ENCODE data around the gene PWWP2B. TPM values are rescaled to one million over a fixed set of nuclear protein-coding genes. Genes with fewer than 3 reads are reported as not detected.

PWWP2B gene
- total and polyA plus RNA-seq, 10 of the 15 experiments (the other 5 are each of a cell fraction or from before 2014, with no cell fraction given): 0.04 to 0.87 (median 0.35) TPM; not detected in 4

- DNase-seq (ENCODE audit: low read depth, low spot score) (no peak), ATAC-seq (no peak), FAIRE-seq (no peak)
- ChIA-PET CTCF (interaction anchor here (1.9 kb wide), 1 partner anchor 61 kb away, joined by 4 read pairs; no protein-coding TSS in a partner anchor), RAD21 (ENCODE audit: unreplicated experiment) (no interaction called here), POLR2A (no interaction called here), SMC1A (ENCODE audit: uncharacterized antibody, unreplicated experiment) (no interaction called here)
- Histone ChIP-seq H3K4me2 (ENCODE audit: control insufficient read depth, insufficient read depth) (no peak overlapping the region), H3K79me2 (ENCODE audit: control insufficient read depth, insufficient read depth, low read length) (no peaks in the 10 kb centered on the region), H2AFZ (ENCODE audit: control insufficient read depth, low read depth, low read length) (no peak overlapping the region), H3K27ac (ENCODE audit: control insufficient read depth, insufficient read depth) (no peak overlapping the region), H3K27me3 (replicated peaks in 1 of 2; ENCODE audit: control insufficient read depth in 2 of 2, insufficient read depth in 2 of 2, low read length in 1 of 2) (no peaks in the 10 kb centered on the region; a peak in 1 of 4 replicates), H3K9ac (ENCODE audit: control insufficient read depth, insufficient read depth, low read length) (no peak overlapping the region), H3K36me3 (ENCODE audit: control insufficient read depth in 2 of 2, insufficient read depth in 2 of 2, low read length in 1 of 2) (no peaks in the 10 kb centered on the region), H3K4me1 (ENCODE audit: control insufficient read depth, insufficient read depth, low read length) (no peaks in the 10 kb centered on the region; the same call in 1 of the 2 replicates), H4K20me1 (ENCODE audit: control insufficient read depth, insufficient read depth) (no peaks in the 10 kb centered on the region), H3K9me3 (replicated peaks; ENCODE audit: control insufficient read depth, insufficient read depth, low read length) (no peaks in the 10 kb centered on the region), H3K4me3 (no peak overlapping the region)
- no TSS peak for BruUV-seq (replicated peaks)
- WGBS (ENCODE audit: insufficient coverage, insufficient replicate concordance, low lambda C conversion rate, missing lambda C conversion rate): 45% methylated on average over 14 of the region's 18 CpGs
- intact Hi-C loops (cut with micrococcal nuclease; ENCODE audit: unreplicated experiment): no loop called here
- TF ChIP-seq SMC3 (IDR thresholded peaks at IDR 0.05; ENCODE audit: borderline replicate concordance, low read length): no peak
- TF ChIP-seq, protein P1, sequence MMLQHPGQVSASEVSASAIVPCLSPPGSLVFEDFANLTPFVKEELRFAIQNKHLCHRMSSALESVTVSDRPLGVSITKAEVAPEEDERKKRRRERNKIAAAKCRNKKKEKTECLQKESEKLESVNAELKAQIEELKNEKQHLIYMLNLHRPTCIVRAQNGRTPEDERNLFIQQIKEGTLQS (IDR thresholded peaks at IDR 0.05; ENCODE audit: borderline replicate concordance, extremely low read depth, low read depth, low read length): no peak
- no peak for TF ChIP-seq ZNF622 (IDR thresholded peaks at IDR 0.05)
- in situ Hi-C loops (cut with MboI): no loop called here
Measured at GRCh38 chr10:132385721-132386418, 11.1 kb upstream of the PWWP2B start.

- ChIA-PET RAD21 (ENCODE audit: unreplicated experiment) (no interaction called here), CTCF (no interaction called here)
Measured at GRCh38 chr10:132386419-132386831, 10.6 kb upstream of the PWWP2B start.

More at GRCh38 chr10:132386419-132386831, 10.6 kb upstream of the PWWP2B start:
- H3K9me3 ChIP-seq (replicated peaks; ENCODE audit: control insufficient read depth, insufficient read depth, low read length): no peaks in the 10 kb centered on the region
- H2AFZ ChIP-seq (ENCODE audit: control insufficient read depth, low read depth, low read length): no peak overlapping the region
- H3K4me3 ChIP-seq: no peak overlapping the region
- ChIA-PET POLR2A (no interaction called here), SMC1A (ENCODE audit: uncharacterized antibody, unreplicated experiment) (no interaction called here)
- ATAC-seq (no peak), DNase-seq (ENCODE audit: low read depth, low spot score) (no peak), FAIRE-seq (no peak)
- H3K4me1 ChIP-seq (ENCODE audit: control insufficient read depth, insufficient read depth, low read length): no peaks in the 10 kb centered on the region; the same call in 1 of the 2 replicates
- H3K79me2 ChIP-seq (ENCODE audit: control insufficient read depth, insufficient read depth, low read length): no peaks in the 10 kb centered on the region
- intact Hi-C loops (cut with micrococcal nuclease; ENCODE audit: unreplicated experiment): no loop called here
- H3K36me3 ChIP-seq (ENCODE audit: control insufficient read depth in 2 of 2, insufficient read depth in 2 of 2, low read length in 1 of 2): no peaks in the 10 kb centered on the region
- in situ Hi-C loops (cut with MboI): no loop called here
- H3K9ac ChIP-seq (ENCODE audit: control insufficient read depth, insufficient read depth, low read length): no peak overlapping the region
- H3K27me3 ChIP-seq (replicated peaks in 1 of 2; ENCODE audit: control insufficient read depth in 2 of 2, insufficient read depth in 2 of 2, low read length in 1 of 2): no peaks in the 10 kb centered on the region; a peak in 1 of 4 replicates
- no peak overlapping the region for H3K4me2 ChIP-seq (ENCODE audit: control insufficient read depth, insufficient read depth)
- H4K20me1 ChIP-seq (ENCODE audit: control insufficient read depth, insufficient read depth): no peaks in the 10 kb centered on the region
- WGBS (ENCODE audit: insufficient coverage, insufficient replicate concordance, low lambda C conversion rate, missing lambda C conversion rate): 43% methylated on average over 9 of the region's 9 CpGs
- no TSS peak for BruUV-seq (replicated peaks)
- TF ChIP-seq CHD2 (IDR thresholded peaks at IDR 0.05; ENCODE audit: borderline replicate concordance, low read depth, low read length): no peak
- TF ChIP-seq EED (IDR thresholded peaks at IDR 0.05; ENCODE audit: low read depth): no peak
- TF ChIP-seq DPF2 (IDR thresholded peaks at IDR 0.05): no peak
- TF ChIP-seq BCL11A (IDR thresholded peaks at IDR 0.05; ENCODE audit: low read depth, low read length): no peak
- no peak for TF ChIP-seq E2F4 (IDR thresholded peaks at IDR 0.05; ENCODE audit: low read depth, low read length)
- no peak for TF ChIP-seq EP300 (IDR thresholded peaks at IDR 0.05; ENCODE audit: borderline replicate concordance in 1 of 2, control insufficient read depth in 1 of 2, low read depth in 2 of 2, low read length in 2 of 2)
- TF ChIP-seq SP1 (IDR thresholded peaks at IDR 0.05; ENCODE audit: low read depth, low read length): no peak
- TF ChIP-seq ATF7 (IDR thresholded peaks at IDR 0.05; ENCODE audit: low read depth): no peak
- no peak for TF ChIP-seq YY1 (IDR thresholded peaks at IDR 0.05; ENCODE audit: low read depth, low read length)
- TF ChIP-seq HDGF (IDR thresholded peaks at IDR 0.05): no peak
- TF ChIP-seq CEBPB (IDR thresholded peaks at IDR 0.05; ENCODE audit: borderline replicate concordance in 1 of 2, low read depth in 2 of 2, low read length in 2 of 2): no peak
- H3K27ac ChIP-seq (ENCODE audit: control insufficient read depth, insufficient read depth): no peak overlapping the region
